GM21381 (cell line): Measurements from ENCODE around the gene HTR4.
"Not testable (repeated sequence)": the region's sequence is repeated elsewhere in the genome, so short reads cannot be mapped to it uniquely, and the experiment has no call there.

Source experiments
- ATAC-seq: cut with Tn5 transposase; IDR thresholded peaks from one replicate; pipeline ENCODE4 v1.9.1; 2021; ENCODE audit warnings: mild to moderate bottlenecking, moderate library complexity; ENCODE audit not compliant: unreplicated experiment

Gene HTR4

GRCh38 chr5:148482697-148483462 lies 171.4 kb downstream of the HTR4 start:
- peak; percentile 87 for ATAC-seq

GRCh38 chr5:148482196-148482595 lies 172.1 kb downstream of the HTR4 start:
- no peak for ATAC-seq

GRCh38 chr5:148477429-148477828 lies 176.9 kb downstream of the HTR4 start:
- no peak for ATAC-seq

- ATAC-seq = no peak
These were observed 178.0 kb downstream of the HTR4 start for GRCh38 chr5:148476302-148476701.

- no peak for ATAC-seq
These were observed 180.3 kb downstream of the HTR4 start for GRCh38 chr5:148474025-148474511.

GRCh38 chr5:148471379-148471778 lies 182.9 kb downstream of the HTR4 start:
- ATAC-seq = no peak

- ATAC-seq = no peak
These were observed 184.8 kb downstream of the HTR4 start for GRCh38 chr5:148469501-148469935.

GRCh38 chr5:148468746-148469145 lies 185.6 kb downstream of the HTR4 start:
- ATAC-seq = not testable (repeated sequence)

- ATAC-seq = no peak
These were observed 186.4 kb downstream of the HTR4 start for GRCh38 chr5:148467958-148468357.

- ATAC-seq = no peak
These were observed 188.1 kb downstream of the HTR4 start for GRCh38 chr5:148466236-148466580.

- ATAC-seq = no peak
These were observed 188.7 kb downstream of the HTR4 start for GRCh38 chr5:148465381-148466235.

GRCh38 chr5:148459669-148460068 lies 194.7 kb downstream of the HTR4 start:
- ATAC-seq = no peak

- ATAC-seq = no peak
These were observed 196.1 kb downstream of the HTR4 start for GRCh38 chr5:148458036-148458888.

- no peak for ATAC-seq
These were observed 197.1 kb downstream of the HTR4 start for GRCh38 chr5:148457183-148457620.

- ATAC-seq = no peak
These were observed 199.1 kb downstream of the HTR4 start for GRCh38 chr5:148455185-148455584.

GRCh38 chr5:148454576-148454975 lies 199.8 kb downstream of the HTR4 start:
- no peak for ATAC-seq

- ATAC-seq = no peak
These were observed 201.7 kb downstream of the HTR4 start for GRCh38 chr5:148452499-148453193.

- ATAC-seq = no peak
These were observed 207.7 kb downstream of the HTR4 start for GRCh38 chr5:148446611-148447010.

GRCh38 chr5:148445578-148445977 lies 208.7 kb downstream of the HTR4 start:
- no peak for ATAC-seq

- peak; percentile 85 for ATAC-seq
These were observed 210.3 kb downstream of the HTR4 start for GRCh38 chr5:148443998-148444397.
